ENCODE results near the gene LRMDA.

Gene LRMDA

DNA sequence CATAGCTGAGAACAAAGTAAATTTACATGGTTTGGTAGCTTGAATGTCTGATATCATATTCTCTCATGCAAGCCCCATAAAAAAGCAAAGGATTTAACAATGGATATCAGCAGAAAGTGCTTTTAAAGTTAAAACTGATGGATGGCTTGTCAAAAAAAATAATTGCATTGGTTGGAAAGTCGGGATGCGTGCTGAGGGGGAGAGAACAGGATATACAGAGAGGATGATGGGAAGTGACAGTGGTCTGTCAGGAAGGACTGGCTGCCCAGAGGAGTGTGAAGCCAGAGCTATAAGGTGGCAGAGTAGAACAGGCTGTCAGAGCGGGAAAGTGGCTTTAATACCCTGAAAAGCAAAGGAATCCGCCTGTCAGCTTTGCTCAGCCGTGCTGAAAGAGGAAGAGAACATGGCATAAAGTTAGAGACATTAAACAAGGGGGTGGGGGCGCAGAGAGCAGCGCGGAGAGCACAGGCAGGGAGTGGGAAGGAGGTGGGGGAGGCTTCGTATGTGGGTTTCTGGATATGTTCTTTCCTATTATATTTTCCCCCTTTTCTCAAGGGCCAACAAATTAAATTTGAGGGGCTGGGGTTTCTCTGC, 493.0 kb downstream of the LRMDA start:
- DNase-seq (ENCODE audit: low spot score), result no peak

DNA sequence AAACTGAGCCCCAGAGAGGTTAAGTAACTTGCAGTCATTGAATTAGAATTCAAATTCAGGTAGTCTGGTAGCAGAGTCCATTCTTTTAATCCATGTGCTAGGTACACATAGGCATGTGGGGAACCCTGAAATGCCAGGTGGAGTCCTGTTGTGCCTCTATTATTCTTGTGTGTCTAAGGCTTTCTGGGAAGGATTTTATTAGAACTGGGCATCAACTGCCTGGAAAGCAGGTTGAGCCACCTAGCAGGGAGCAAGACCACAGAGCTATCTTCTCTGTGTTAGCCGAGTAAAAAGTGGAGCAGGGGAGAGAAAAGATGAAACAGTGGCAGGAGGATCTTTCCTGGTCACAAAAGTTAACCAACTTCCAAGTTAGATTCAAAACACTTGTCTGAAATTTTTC, 494.6 kb downstream of the LRMDA start:
- DNase-seq (ENCODE audit: low spot score), result no peak

DNA sequence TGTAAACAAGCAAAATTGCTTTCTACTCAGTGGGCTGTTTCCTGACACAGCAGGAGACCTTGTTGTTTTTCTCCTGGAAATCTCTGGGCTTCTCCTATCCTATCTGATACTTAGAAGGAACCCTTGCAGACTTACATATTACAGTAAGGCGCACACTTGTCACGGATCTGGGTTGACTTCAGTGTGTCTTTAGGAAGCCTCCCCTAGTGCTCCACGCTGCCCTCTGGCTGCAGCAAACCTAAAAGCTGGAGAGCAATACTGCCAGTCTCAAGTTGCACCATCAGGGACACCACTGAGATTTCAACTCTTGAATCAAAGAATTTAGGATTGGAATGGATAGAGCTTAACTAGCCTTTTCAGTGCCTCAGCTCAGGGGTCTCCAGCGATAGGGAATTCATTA, 495.3 kb downstream of the LRMDA start:
- DNase-seq (ENCODE audit: low spot score), result no peak

DNA sequence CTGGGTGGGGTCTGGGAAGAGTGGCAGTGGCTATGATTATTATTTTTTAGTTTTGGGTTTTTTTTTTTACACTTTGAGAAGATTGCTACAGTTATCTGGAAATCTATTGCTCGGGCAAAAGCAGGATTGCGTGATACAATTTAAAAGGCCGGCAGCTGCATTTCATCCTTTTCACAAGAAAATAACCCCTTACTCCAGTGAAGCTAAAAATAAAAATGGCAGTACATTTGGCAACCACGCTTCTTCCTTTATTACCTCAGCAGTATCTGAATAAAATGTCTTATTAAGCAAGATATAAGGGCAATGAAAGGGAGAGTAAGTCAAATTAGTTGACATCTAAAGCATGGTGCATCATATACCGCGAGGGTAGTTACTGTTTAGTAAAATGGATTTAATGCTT, 496.8 kb downstream of the LRMDA start:
- DNase-seq (ENCODE audit: low spot score), result no peak

DNA sequence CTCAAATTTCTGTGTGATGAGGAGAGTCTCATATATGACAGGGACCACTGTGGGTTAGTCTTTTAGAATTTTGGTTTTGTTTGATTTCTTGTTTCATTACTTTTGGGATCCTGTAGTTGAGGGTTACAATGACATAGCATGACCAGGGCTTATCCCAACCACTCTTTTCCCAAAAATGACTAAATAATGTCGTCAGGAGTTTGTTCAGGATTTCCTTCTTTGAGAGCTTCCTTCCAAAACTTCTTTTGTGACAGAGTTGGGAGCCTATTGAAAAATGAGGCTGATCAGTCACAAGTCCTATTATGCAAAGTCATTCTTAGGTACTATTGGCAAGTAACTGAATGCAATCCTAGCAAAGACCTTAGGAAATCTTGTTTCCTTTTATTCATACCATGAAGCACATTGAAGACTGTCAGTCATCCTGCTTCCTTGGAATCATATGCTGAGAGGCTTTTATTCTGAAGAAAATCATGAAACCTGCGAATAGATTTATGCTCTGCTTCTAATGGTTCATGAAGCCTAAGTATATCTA, 498.3 kb downstream of the LRMDA start:
- no peak for DNase-seq (ENCODE audit: low spot score)

DNA sequence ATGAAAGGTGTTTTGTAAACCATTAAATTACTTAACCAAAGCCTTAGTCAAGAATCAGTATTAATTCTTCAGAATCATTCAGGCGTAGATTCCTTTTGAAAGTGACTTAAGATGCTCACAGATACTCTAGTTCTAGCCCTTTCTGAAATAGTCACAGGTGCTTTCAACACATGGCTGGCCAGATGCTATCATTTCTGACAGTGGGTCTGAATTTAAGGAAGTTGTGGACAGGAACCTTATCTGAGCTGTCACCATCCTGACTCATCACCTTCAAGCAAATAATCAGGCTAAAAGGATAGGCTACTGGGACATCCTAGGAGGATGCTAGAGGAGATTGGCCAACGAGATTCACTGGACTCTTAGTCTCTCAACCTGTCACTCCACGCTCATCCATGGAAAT, 501.5 kb downstream of the LRMDA start:
- no peak for DNase-seq (ENCODE audit: low spot score)

DNA sequence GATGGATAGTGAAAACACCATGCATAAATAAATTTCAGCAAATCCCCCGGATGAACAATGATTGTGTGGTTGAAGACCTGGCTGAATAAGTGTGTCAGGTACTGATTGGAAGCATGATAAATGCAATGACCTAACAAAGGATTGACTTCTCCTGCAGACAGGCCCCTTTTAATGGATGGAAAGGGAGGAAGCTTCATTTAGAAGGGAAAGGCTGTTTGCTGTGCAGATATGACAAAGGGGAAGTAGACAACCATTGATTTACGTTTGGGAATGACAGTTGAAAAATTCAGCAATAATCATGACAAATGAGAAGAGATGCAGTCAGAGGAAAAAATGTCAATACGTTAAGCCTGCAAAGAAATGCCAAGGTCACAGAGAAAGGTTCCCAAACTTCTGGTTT, 503.8 kb downstream of the LRMDA start:
- DNase-seq (ENCODE audit: low spot score), result no peak

DNA sequence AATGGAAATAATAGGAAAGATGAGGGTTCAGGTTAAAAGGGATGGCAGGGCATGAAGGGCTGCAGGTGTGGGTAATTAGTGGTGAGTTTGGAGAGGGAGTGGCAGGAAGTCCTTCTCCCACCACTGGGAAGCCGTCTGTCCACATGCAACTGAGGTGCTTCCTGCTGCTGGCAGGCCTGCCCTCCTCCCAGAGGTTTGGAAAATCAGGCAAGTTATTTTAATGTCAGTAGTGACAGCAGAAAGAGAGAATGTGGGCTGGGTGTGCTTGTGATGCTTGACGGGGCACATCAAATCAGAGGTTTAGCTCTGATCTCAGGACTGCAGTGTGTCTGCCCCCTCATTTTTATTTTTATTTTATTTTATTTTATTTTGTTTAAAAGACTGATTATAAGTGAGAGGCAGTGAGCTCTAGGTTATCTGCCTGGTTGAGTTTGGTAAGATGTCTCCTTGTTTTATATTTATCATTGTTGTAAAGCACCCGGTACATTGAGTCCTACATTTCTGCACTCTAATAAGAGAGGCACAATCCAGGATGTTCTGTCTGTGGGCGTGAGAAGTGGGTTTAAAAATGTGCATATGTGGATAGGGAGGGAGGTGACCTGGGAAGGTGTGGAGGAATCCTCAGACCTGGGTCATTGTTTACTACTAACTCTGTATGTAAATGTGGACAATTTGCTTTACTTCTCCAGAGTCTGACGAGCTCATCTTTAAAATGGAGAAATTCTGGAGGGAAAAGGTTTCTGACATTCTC, 504.4 kb downstream of the LRMDA start:
- no peak for DNase-seq (ENCODE audit: low spot score)

DNA sequence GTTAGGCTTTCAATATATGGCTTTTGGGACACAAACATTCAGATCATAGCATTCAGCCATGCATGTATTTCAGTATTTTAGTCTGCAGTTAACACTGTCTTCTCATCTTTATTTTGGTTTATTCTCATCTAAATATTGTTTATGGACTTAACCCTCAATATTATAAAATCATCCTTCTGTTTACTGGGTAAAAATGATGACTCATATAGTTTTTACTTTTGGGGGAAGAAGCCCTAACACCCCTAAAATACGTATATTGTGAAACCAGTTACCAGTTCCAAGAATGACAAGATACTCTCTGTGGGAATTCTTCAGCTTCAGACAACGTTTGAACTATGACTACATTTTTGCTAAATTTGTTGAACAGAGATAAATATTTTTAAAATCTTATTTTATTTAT, 505.4 kb downstream of the LRMDA start:
- DNase-seq (ENCODE audit: low spot score), result no peak

DNA sequence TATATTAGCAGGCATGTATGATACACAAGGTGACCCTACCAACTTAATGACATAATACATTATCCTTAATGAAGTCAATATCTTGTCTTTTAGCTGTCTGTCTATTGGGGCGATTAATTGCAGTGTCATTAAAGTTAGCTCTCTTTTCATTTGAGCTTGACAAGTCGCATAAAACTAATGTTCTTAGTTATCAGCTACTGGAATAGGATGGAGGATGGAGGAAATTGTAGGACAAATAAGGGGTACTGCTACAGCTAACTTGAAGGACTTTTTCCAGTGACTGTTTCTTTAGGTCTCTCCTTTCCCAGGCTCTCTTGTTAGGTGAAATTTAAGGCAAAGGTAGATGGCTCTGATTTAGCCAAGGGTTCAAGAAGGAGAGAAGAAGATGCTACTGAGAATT, 506.4 kb downstream of the LRMDA start:
- no peak for DNase-seq (ENCODE audit: low spot score)

DNA sequence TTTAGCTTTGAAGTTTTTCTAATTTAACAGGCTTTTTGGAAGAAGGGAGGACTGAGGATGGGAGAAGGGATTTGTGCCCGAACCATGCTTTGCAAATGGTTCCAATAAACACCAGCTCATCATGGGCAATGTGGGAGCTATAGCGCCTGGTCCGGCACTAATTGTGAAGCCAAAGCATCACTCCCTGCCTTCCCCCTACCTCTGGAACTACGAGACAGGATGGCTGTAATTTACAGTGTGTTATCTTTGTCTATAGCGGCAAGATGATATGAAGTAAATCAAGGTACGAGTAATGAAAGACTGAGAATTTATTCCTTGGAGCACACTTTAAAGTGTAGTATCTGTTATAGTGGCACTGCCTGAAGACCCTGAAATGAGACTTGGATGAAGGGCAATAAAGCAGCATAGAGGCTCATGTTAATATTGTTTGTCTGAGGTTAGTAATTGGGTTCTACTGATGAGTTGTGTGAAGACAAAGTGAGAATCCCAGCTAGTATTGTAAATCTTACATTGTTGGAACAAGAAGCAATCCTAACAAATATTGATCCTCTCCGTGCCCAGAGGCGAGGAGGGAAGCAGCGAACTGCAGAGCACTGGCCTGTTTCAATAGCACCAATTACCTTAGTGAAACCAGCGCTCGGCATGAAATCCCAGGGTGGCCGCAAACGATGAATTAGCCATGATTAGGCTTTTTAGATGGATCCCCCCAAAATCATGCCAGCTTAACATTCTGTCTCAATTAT, 507.1 kb downstream of the LRMDA start:
- DNase-seq (ENCODE audit: low spot score), result no peak

DNA sequence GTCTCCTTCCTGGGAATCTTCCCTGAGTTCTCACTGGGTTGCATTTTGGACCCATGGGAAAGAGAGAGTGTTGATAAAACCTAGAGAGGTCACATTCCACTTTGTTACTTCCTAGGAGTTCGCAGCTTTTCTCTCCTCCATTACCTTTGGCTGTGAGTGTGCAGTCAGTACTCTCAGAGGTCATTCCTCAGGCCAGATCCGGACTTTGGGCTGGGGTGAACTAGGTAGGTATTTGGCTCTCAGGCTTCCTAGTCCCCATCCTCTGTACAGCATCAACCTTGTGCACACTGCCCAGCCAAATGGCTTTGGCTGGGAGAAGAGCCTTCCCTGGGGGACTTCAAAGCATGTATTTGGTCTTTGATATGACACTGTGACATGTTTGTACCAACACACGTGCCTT, 508.1 kb downstream of the LRMDA start:
- DNase-seq (ENCODE audit: low spot score), result no peak

DNA sequence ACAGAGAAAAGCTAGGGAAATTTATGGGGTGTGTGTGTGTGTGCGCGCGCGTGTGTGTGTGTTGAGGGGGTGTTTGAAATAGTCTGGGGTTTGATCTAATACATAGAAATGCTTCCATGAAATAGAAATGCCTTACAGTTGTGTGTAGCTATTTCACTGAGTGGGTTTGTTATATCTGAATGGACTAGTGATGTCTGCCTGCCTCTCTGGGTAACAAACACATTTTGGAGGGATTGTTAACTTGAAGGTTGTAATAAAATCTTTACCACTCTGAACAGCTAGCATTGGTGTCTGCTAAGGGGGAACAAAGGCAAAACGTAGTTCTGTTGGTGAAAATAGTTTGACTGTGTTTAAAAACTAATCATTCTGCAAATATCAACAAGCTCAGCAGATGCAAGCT, 509.3 kb downstream of the LRMDA start:
- DNase-seq (ENCODE audit: low spot score), result no peak

DNA sequence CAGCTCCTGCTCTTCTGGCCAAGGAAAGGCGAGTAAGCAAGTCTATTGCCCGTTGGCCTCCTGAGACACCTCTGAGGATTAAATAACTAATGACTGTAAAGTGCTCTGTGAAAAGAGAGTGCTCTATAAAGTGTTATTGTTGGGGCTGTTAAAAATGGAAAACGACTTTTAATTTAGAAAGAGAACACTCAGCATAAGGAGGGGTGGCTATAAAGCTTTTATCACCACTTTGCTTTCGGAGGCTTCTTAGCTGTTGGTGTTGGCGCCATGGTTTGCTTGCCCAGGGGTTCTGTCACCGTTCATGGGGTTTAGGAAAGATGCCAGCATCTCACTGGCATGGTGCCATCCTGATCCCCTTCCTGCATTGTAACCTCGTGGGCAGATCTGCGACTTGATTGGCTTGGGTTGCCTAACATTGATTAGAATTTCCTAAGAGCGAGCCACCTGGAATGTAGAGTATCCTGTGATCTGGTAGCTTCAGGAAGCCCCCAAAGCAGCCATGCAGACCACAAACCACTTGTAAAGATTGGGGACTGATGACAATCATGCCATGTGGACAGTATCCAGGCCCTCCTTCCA, 509.9 kb downstream of the LRMDA start:
- no peak for DNase-seq (ENCODE audit: low spot score)

DNA sequence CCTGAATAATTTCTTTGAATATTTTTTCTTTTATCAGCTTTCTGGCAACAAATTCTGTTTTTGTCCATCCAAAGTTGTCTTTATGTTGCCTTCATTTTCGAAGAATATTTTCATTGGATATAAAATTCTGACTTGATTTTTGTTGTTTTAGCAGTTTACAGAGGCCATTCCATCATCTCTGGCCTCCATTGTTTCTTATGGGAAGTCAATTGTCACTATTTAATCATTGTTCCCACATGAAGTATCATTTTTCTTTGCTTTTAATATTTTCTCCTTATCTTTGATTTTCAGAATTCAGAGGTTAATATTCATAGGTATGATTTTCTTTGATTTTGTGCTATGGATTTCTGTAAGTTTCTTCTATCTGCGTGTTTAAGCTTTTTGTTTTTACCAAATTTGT, 512.6 kb downstream of the LRMDA start:
- no peak for DNase-seq (ENCODE audit: low spot score)

DNA sequence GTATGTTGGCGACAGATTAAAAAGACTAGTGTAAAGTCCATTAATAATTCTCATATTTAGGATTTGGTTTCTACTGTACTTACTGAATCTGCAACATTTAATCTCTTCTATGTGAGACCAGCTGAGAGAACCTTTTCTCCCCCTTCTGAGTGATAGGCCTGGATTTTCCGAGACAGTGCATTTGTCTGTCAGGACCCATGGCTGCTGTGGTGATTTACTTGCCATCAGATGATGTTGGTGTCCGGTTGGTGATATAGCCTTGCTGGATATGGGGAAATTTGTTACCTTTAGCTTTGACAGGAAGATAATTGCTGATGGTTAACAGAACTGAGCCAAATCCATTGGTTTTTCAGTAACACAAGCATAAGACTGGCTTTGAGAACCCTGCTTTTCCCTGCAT, 517.2 kb downstream of the LRMDA start:
- DNase-seq (ENCODE audit: low spot score), result no peak

DNA sequence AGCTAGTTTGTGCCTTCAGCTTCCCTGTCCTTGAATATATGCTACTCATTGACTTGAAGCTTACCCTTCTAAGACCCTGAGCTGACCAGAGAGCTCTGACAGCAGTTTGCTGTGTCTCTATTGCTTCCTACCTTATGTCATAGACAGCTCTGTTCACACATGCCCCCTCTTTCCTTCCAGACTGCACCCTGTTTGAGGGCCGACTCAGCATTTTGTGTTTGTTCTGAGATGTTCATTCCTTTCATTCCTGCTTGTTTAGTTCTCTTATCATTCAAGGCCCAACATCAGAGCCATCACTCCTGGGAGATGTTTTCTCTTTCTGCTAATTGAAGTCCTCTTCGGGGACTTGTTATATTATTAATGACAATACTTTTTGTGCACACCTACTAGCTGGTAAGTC, 518.9 kb downstream of the LRMDA start:
- no peak for DNase-seq (ENCODE audit: low spot score)

DNA sequence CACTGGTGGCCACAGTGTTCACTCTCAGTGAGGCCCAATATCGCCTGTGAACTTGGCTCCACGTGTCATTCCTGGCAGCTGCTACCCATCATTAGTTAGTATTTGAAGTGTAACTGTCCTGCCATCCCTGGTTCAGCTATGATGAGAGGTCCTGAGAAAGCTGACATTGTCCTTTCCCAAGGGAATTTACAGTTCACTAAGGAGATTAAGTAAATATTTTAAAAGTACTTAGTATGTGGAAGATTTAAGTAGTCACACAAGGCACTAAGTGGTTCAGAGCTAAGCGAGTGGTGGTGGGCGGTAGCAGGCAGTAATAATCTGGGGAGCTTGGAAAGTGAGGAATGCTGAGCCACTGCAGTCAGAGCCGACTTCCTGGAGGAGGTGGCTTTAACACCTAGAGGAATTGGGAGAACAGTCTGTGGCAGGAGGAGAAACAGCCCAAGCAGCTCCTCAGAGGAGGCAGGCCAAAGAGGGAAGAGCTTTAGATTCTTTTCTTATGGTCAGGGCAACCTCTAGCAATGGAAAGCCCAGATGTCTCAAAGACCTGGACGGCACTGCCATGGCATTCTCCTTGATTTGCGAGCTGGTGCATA, 519.7 kb downstream of the LRMDA start:
- no peak for DNase-seq (ENCODE audit: low spot score)

DNA sequence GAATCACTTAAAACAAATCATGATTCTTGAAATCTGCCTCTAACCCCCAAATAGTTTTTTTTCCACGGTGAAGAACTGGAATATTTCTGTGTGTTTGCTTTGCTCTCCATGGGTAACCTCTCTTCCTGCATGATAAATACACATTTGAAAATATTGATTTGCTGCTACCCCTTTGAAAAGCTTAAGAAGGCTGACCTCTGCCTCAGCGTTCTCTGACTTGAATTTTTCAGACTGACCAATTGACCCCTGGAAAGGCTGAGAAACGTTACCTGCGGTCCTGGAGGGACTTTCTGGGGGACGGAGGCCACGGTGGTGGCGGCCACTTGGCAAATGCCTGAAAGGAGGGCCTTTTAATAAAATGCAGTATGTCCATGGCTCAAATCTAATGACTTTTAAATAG, 520.2 kb downstream of the LRMDA start:
- no peak for DNase-seq (ENCODE audit: low spot score)

DNA sequence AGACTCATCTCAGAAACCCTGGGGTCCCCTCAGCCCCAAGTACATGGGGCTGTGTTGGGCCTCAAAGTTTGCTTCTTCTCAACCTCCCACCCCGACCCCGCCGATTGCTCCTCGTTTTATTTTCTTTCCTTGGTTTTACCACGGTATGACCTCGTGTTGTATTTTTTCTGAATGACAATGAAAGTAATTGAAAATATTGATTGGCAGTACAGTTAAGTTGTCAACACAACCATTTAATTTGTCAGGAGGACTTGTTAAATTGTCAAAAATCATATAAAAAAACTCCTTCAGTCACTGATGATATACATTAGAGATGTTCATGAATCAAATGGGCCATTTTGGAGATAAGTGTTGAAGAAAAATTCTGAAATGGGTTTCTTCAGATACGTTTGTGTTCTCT, 520.7 kb downstream of the LRMDA start:
- DNase-seq (ENCODE audit: low spot score), result no peak

DNA sequence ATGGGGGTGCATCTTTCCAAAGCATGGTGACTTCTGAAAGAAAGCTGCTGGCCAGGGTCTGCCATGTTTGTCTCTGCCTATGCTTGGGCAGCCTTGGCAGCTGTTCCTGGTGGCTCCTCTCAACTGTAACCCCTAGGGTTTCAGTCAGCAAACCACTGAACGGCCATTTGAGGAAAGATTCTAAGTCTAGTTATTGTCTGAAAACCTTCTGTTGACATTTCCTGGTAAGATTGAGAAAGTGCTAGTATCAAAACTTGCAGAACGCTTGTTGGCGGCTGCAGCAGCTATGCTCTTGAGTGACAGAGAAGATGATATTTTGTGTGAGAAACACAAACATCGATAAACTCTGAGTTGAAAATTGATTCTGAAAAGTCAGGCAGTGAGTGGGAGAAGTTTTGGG, 523.1 kb downstream of the LRMDA start:
- DNase-seq (ENCODE audit: low spot score), result no peak

DNA sequence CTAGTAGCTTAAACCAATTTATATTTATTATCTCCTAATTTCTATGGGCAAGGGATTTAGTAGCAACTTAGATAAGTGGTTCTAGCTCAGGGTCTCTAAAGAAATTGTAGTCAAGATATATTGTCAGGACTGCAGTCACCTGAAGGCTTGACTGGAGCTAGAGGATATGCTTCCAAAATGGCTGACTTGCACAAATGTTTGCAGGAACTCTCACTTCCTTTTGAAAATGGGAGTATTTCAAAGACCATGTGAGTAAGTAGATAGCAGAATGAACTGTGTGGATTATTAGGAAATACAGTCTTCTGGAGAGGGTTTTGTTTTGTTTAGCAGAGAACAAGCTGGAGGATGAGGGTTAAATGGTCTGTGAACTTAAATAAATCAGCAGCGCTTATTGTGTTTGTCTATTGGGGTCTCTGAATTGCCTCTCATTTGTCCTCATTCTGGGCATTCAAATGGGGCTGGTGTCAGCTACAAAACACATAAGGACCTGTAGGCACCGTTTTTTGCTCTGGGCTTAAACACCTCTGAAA, 524.6 kb downstream of the LRMDA start:
- no peak for DNase-seq (ENCODE audit: low spot score)

Measured in Ammon's horn (tissue), 1 donor.